ENCODE data around the gene NFE2L3. TPM values are rescaled to one million over a fixed set of nuclear protein-coding genes. Genes with fewer than 3 reads are reported as not detected.

NFE2L3 gene
- total RNA-seq, 1 experiment from 2014 or later: 8.5 TPM

DNA sequence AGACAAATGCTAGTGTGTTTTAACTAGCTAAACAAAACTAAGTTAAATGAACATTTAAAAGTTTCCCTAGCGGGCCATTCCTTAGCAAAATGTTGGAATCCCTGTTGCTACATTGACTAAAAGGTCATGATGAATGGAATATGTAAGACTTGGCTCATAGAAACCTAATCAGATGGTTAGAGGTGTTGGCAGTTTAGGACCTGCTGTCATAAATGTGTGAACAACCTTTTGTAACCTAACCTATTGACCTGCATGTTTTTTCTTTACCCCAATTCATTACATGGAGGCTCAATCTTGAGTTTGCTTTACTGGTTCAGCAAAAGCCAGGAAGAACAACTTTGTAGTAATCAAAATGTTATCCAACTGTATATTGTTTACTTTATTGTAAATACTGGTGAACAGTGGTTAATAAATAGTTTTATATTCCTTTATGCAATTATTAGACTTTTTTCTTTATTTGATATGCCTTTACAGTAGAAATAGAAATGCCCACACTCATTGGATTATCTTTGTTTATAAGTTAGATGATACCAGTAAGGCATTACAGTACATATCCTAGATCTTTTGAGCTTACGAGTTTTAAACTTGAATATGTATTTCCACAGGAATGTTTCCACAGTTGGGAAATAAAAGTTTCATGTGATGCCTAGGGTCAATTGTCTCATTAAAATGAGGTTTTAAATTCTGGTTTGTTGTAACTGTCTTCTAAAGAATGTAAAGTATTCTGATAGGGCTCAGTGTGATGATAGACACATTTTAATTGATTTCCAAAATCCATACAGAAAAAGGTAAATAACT lies 61.1 kb downstream of the NFE2L3 start:
- H3K36me3 ChIP-seq (ENCODE audit: insufficient read depth, low read length, poor library complexity, severe bottlenecking): peaks cover 55% of the 10 kb centered on the region
- no peaks in the 10 kb centered on the region for H3K9me3 ChIP-seq (ENCODE audit: low read depth, low read length, poor library complexity, severe bottlenecking)
- no peak for DNase-seq (ENCODE audit: low spot score)
- H3K27me3 ChIP-seq (replicated peaks; ENCODE audit: insufficient read depth, low read depth, low read length, poor library complexity): no peaks in the 10 kb centered on the region
- POLR2A ChIA-PET (ENCODE audit: low non-redundant PET): no interaction called here
- intact Hi-C loops (cut with micrococcal nuclease; ENCODE audit: unreplicated experiment): no loop called here
- H3K27ac ChIP-seq (ENCODE audit: low read depth, low read length, poor library complexity, severe bottlenecking): no peak overlapping the region
- no TSS peak for BruUV-seq (replicated peaks)
- CTCF ChIA-PET: no interaction called here
- no peak for TF ChIP-seq EZH2 (IDR thresholded peaks at IDR 0.05; ENCODE audit: borderline replicate concordance, low read depth, low read length, poor library complexity, severe bottlenecking)
- TF ChIP-seq, protein P1, sequence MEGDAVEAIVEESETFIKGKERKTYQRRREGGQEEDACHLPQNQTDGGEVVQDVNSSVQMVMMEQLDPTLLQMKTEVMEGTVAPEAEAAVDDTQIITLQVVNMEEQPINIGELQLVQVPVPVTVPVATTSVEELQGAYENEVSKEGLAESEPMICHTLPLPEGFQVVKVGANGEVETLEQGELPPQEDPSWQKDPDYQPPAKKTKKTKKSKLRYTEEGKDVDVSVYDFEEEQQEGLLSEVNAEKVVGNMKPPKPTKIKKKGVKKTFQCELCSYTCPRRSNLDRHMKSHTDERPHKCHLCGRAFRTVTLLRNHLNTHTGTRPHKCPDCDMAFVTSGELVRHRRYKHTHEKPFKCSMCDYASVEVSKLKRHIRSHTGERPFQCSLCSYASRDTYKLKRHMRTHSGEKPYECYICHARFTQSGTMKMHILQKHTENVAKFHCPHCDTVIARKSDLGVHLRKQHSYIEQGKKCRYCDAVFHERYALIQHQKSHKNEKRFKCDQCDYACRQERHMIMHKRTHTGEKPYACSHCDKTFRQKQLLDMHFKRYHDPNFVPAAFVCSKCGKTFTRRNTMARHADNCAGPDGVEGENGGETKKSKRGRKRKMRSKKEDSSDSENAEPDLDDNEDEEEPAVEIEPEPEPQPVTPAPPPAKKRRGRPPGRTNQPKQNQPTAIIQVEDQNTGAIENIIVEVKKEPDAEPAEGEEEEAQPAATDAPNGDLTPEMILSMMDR (conservative IDR thresholded peaks at IDR 0.05; ENCODE audit: low read depth, low read length): no peak
- peaks cover 9% of the 10 kb centered on the region for H3K4me1 ChIP-seq (ENCODE audit: insufficient read depth, low read length, poor library complexity, severe bottlenecking)
- no peak overlapping the region for H3K4me3 ChIP-seq (ENCODE audit: low read depth, low read length, poor library complexity, severe bottlenecking)

DNA sequence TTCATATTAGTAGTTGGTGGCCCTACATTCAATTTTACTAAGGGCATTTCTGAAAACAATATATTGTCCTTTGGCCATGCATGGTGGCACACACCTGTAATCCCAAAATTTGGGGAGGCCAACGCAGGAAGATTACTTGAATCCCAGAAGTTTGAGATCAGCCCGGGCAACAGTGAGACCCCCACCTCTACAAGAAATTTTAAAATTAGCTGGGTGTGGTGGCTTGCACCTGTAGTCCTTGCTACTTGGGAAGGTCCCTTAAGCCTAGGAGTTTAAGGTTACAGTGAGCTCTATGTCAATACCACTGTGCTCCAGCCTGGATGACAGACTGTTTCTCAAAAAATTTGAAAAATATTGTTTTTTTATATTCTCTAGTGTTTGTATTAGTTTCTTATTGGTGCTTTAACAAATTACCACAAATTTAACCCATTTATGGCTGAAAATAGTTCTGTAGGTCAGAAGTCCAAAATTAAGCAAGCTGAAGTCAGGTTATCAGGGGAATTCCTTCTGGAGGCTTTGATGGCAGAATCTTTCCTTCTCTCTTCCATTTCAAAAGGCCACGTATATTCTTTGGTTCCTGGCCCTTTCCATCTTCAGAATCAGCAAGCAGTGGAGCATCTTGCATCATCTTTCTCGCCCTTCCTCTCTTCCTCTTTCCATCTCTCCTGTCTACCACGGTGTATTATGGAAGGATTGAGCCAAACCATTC lies 62.0 kb downstream of the NFE2L3 start:
- ChIA-PET CTCF (no interaction called here), POLR2A (ENCODE audit: low non-redundant PET) (no interaction called here)
- Histone ChIP-seq H3K27ac (ENCODE audit: low read depth, low read length, poor library complexity, severe bottlenecking) (no peak overlapping the region), H3K4me3 (ENCODE audit: low read depth, low read length, poor library complexity, severe bottlenecking) (no peak overlapping the region), H3K27me3 (replicated peaks; ENCODE audit: insufficient read depth, low read depth, low read length, poor library complexity) (no peaks in the 10 kb centered on the region), H3K9me3 (ENCODE audit: low read depth, low read length, poor library complexity, severe bottlenecking) (no peaks in the 10 kb centered on the region), H3K36me3 (ENCODE audit: insufficient read depth, low read length, poor library complexity, severe bottlenecking) (peaks cover 47% of the 10 kb centered on the region), H3K4me1 (ENCODE audit: insufficient read depth, low read length, poor library complexity, severe bottlenecking) (peaks cover 9% of the 10 kb centered on the region)
- intact Hi-C loops (cut with micrococcal nuclease; ENCODE audit: unreplicated experiment): no loop called here
- TF ChIP-seq, protein P1 (conservative IDR thresholded peaks at IDR 0.05; ENCODE audit: low read depth, low read length): no peak
- no peak for TF ChIP-seq EZH2 (IDR thresholded peaks at IDR 0.05; ENCODE audit: borderline replicate concordance, low read depth, low read length, poor library complexity, severe bottlenecking)
- no TSS peak for BruUV-seq (replicated peaks)
- no peak for DNase-seq (ENCODE audit: low spot score)

DNA sequence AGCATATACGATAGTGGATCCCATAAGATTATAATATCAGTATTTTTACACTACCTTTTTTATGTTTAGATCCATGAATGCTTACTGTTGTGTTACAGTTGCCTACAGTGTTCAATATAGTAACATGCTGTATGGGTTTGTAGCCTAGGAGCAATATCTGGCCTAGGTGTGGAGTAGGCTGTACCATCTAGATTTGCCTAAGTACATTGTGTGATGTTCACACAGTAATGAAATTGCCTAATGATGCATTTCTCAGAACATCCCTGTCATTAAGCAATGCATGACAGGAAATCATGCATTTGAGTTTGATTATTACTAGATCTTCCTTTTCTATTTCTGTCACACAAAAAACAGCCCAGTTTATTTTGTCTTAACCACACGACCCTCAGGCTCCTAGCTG lies 64.1 kb downstream of the NFE2L3 start:
- Histone ChIP-seq H3K4me3 (ENCODE audit: low read depth, low read length, poor library complexity, severe bottlenecking) (no peak overlapping the region), H3K9me3 (ENCODE audit: low read depth, low read length, poor library complexity, severe bottlenecking) (no peaks in the 10 kb centered on the region), H3K36me3 (ENCODE audit: insufficient read depth, low read length, poor library complexity, severe bottlenecking) (peaks cover 26% of the 10 kb centered on the region), H3K4me1 (ENCODE audit: insufficient read depth, low read length, poor library complexity, severe bottlenecking) (peaks cover 6% of the 10 kb centered on the region), H3K27me3 (replicated peaks; ENCODE audit: insufficient read depth, low read depth, low read length, poor library complexity) (no peaks in the 10 kb centered on the region), H3K27ac (ENCODE audit: low read depth, low read length, poor library complexity, severe bottlenecking) (no peak overlapping the region)
- no TSS peak for BruUV-seq (replicated peaks)
- TF ChIP-seq, protein P1 (conservative IDR thresholded peaks at IDR 0.05; ENCODE audit: low read depth, low read length): no peak
- TF ChIP-seq EZH2 (IDR thresholded peaks at IDR 0.05; ENCODE audit: borderline replicate concordance, low read depth, low read length, poor library complexity, severe bottlenecking): no peak
- DNase-seq (ENCODE audit: low spot score): no peak
- intact Hi-C loops (cut with micrococcal nuclease; ENCODE audit: unreplicated experiment): no loop called here
- POLR2A ChIA-PET (ENCODE audit: low non-redundant PET): interaction anchor here (0.6 kb wide), 1 partner anchor 8 kb away, joined by 3 read pairs; no protein-coding TSS in a partner anchor
- CTCF ChIA-PET: no interaction called here

All from A673 (cell line).